Thoracic aorta (tissue), 2 donors: Measurements from ENCODE around the gene ATXN3. TPM values are rescaled to one million over a fixed set of nuclear protein-coding genes. Genes with fewer than 3 reads are reported as not detected.

Experiments used
- ATAC-seq: fragments of 150-250 bp; one replicate; pipeline ENCODE4 v1.8.0; 2017; ENCODE audit warnings: low read depth; ENCODE audit not compliant: insufficient number of reproducible peaks, low FRiP score
- DNase-seq: peaks from one replicate; pipeline ENCODE4 v3.0.0-alpha.2; 2020; ENCODE audit warnings: low spot score
- H3K27ac ChIP-seq, 2 donors: fragments of 200-600 bp; sonication (generic); 1 replicate in 1 of 2; 2 replicates in 1 of 2; pipeline ENCODE4 v1.5.1; 2016; ENCODE audit warnings: mild to moderate bottlenecking in 2 of 2, moderate library complexity in 2 of 2
- H3K27me3 ChIP-seq: fragments of 200-600 bp; sonication (generic); replicated peaks from 2 replicates; pipeline ENCODE4 v1.6.0; 2016; ENCODE audit warnings: mild to moderate bottlenecking; ENCODE audit not compliant: insufficient read depth
- H3K36me3 ChIP-seq: fragments of 200-600 bp; sonication (generic); one replicate; pipeline ENCODE4 v1.5.1; 2016
- H3K4me1 ChIP-seq, 2 donors: fragments of 200-600 bp; sonication (generic); 1 replicate in 1 of 2; 2 replicates in 1 of 2; pipeline versions ENCODE4 v1.5.1 to v1.6.0; 2016; ENCODE audit warnings: low read depth in 2 of 2, mild to moderate bottlenecking in 1 of 2; ENCODE audit not compliant: control insufficient read depth in 1 of 2
- H3K4me3 ChIP-seq: fragments of 200-600 bp; sonication (generic); 2 replicates; pipeline ENCODE4 v1.5.1; 2016; ENCODE audit warnings: mild to moderate bottlenecking
- H3K9me3 ChIP-seq: fragments of 200-600 bp; sonication (generic); 2 replicates; pipeline ENCODE4 v1.5.1; 2016
- total RNA-seq, 2 donors: library from RNA; depleted of rRNA; stranded (reverse); fragments of >200 nt; gene quantifications; one replicate each; pipeline versions ENCODE4 v1.1.0 to v1.2.3, GENCODE V29; 2016
- TF ChIP-seq, protein P1 (sequence below): fragments of 200-600 bp; sonication (generic); IDR thresholded peaks from one replicate; pipeline ENCODE4 v1.5.1; 2019; ENCODE audit warnings: antibody characterized with exemption

ATXN3 gene
- total RNA-seq, 2 donors from 2014 or later = 76.9 to 95.9 TPM

GRCh38 chr14:92041203-92041602 lies 65.2 kb downstream of the ATXN3 start:
- peaks cover 20 to 27% of the 10 kb centered on the region in 2 donors for H3K4me1 ChIP-seq
- ATAC-seq (no peak), DNase-seq (no peak)
- H3K27me3 ChIP-seq = no peaks in the 10 kb centered on the region
- TF ChIP-seq, protein P1, sequence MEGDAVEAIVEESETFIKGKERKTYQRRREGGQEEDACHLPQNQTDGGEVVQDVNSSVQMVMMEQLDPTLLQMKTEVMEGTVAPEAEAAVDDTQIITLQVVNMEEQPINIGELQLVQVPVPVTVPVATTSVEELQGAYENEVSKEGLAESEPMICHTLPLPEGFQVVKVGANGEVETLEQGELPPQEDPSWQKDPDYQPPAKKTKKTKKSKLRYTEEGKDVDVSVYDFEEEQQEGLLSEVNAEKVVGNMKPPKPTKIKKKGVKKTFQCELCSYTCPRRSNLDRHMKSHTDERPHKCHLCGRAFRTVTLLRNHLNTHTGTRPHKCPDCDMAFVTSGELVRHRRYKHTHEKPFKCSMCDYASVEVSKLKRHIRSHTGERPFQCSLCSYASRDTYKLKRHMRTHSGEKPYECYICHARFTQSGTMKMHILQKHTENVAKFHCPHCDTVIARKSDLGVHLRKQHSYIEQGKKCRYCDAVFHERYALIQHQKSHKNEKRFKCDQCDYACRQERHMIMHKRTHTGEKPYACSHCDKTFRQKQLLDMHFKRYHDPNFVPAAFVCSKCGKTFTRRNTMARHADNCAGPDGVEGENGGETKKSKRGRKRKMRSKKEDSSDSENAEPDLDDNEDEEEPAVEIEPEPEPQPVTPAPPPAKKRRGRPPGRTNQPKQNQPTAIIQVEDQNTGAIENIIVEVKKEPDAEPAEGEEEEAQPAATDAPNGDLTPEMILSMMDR = no peak
- H3K4me3 ChIP-seq = peak overlapping the region; percentile 94
- H3K36me3 ChIP-seq = peaks cover 11% of the 10 kb centered on the region
- peaks cover 4% of the 10 kb centered on the region for H3K9me3 ChIP-seq
- peak overlapping the region; percentile 96 to 99 for H3K27ac ChIP-seq

GRCh38 chr14:92040431-92041051 lies 65.8 kb downstream of the ATXN3 start:
- TF ChIP-seq, protein P1 = no peak
- no peaks in the 10 kb centered on the region for H3K27me3 ChIP-seq
- H3K36me3 ChIP-seq = peaks cover 4% of the 10 kb centered on the region
- DNase-seq (no peak), ATAC-seq (no peak)
- peak overlapping the region; percentile 96 to 99 for H3K27ac ChIP-seq
- peaks cover 22 to 33% of the 10 kb centered on the region in 2 donors for H3K4me1 ChIP-seq
- H3K9me3 ChIP-seq = no peaks in the 10 kb centered on the region
- H3K4me3 ChIP-seq = peak overlapping the region; percentile 94

DNA sequence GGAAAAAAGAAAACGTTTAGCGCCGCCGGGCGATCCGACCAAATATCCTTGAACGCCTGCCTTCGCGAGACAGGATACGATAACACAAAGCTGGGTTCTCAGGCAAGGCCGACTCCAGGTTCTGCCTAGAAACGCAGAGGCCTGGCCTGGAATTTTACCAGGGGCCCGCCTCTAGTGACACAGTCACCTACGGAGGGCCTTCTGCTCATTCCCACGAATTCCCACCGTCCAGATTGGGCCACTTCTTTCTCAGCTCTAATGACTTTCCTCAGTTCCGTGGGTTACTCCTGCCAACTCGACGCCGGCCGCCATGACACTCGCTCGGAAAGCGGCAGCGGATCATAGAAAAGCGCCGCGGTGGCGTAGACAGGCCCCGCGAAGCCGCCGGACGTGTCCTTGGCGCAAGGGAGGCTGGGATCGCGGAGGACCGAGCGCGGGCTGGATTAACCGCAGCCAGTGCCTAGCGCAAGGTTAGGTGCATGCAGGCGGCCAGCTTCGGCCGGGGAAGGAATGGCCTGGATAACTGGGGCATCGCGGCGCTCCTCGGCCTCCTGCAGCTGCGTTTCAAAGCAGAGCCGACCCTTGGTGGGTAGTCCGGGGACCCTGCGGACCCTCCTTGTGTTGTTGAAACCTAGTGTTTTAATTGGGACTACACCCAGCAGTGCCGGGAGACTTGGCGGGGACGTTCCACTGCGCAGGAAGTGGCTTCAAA lies 66.5 kb downstream of the ATXN3 start, which contains the start of gene TRIP11:
Gene TRIP11 (minus strand): TSS at position 341 of the 712 bp plus-strand sequence. CDS start 374 bp downstream, outside the sequence.
- Histone ChIP-seq H3K36me3 (peaks cover 4% of the 10 kb centered on the region), H3K27me3 (no peaks in the 10 kb centered on the region), H3K4me3 (peak within 1 kb of the TSS; percentile 94), H3K9me3 (no peaks in the 10 kb centered on the region), H3K27ac (peak within 1 kb of the TSS; percentile 96 to 99), H3K4me1 (peaks cover 23 to 37% of the 10 kb centered on the region in 2 donors)
- TF ChIP-seq, protein P1 = no peak
- peak; percentile 90 for ATAC-seq
- peak; percentile 63 for DNase-seq

- Histone ChIP-seq H3K4me3 (peak overlapping the region; percentile 94), H3K36me3 (peaks cover 4% of the 10 kb centered on the region), H3K4me1 (peaks cover 23 to 40% of the 10 kb centered on the region in 2 donors), H3K27me3 (no peaks in the 10 kb centered on the region), H3K9me3 (no peaks in the 10 kb centered on the region), H3K27ac (peak overlapping the region; percentile 96 to 99)
- TF ChIP-seq, protein P1 = no peak
- ATAC-seq (peak; percentile 44), DNase-seq (no peak)
These were observed 67.2 kb downstream of the ATXN3 start for GRCh38 chr14:92039063-92039718.

DNA sequence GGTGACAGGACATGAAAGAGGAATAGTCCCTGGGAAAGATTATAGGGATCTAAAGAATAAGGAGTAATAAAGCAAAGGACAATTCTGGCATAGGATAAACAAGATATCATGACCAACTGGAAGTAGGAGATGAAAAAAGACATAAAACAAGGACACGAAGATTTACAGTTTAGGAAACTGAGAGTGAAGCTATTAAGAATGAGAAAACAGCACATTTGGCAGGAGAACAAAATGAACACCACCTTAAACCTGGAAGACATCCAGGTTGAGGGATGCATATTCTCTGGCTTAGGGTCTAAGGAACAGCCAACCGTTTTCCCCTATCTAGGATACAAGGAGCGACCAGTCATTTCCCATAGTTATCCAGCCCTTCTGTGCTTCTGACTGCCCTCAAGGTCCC lies 68.4 kb downstream of the ATXN3 start:
- no peak for DNase-seq
- Histone ChIP-seq H3K27ac (no peak overlapping the region), H3K36me3 (no peaks in the 10 kb centered on the region), H3K9me3 (no peaks in the 10 kb centered on the region), H3K27me3 (no peaks in the 10 kb centered on the region), H3K4me1 (peaks cover 23 to 40% of the 10 kb centered on the region in 2 donors), H3K4me3 (peak overlapping the region; percentile 94)
- no peak for ATAC-seq
- TF ChIP-seq, protein P1 = no peak
